ENCODE measurements around the gene PPP1R1B. TPM values are rescaled to one million over a fixed set of nuclear protein-coding genes. Genes with fewer than 3 reads are reported as not detected.

PPP1R1B gene
- total RNA-seq, 1 donor, result 4.1 TPM

DNA sequence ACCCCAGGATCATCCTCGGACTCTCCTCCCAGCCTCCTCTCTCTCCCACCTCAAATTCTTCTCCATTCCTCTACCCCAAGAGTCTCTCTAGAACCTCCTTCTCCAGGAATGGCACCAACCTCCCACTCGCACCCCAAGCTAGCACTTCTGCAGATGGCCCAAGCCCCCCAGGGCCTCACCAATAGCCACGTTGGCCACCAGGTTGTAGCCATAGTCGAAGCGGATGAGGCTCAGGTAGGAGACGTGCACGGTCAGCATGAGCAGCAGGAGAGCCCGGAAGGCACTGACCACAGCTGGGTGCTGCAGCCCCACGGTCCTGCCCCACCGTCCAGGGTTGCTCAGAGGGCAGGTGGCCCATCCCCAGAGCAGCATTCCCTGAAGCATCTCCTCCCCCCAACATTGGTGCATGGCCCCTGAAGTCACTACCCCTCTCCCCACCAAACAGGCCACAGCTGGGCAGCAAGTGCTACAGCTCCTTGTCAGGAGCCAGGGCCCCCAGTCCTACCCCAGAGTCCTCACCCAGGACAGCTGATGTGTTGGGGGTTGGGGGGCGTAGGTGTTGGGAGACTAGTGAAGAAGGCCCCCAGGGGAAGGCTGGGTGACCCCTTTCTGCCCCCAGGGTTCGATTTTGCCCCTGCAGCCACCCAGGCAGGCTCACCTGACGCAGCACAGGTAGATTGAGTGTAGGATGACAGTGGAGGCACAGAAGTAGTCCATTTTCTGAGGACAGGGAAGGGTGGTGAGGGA, 46.8 kb downstream of the PPP1R1B start:
- no peak overlapping the region for H3K4me3 ChIP-seq (ENCODE audit: low read depth, low read length)
- TF ChIP-seq, protein P1, sequence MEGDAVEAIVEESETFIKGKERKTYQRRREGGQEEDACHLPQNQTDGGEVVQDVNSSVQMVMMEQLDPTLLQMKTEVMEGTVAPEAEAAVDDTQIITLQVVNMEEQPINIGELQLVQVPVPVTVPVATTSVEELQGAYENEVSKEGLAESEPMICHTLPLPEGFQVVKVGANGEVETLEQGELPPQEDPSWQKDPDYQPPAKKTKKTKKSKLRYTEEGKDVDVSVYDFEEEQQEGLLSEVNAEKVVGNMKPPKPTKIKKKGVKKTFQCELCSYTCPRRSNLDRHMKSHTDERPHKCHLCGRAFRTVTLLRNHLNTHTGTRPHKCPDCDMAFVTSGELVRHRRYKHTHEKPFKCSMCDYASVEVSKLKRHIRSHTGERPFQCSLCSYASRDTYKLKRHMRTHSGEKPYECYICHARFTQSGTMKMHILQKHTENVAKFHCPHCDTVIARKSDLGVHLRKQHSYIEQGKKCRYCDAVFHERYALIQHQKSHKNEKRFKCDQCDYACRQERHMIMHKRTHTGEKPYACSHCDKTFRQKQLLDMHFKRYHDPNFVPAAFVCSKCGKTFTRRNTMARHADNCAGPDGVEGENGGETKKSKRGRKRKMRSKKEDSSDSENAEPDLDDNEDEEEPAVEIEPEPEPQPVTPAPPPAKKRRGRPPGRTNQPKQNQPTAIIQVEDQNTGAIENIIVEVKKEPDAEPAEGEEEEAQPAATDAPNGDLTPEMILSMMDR (IDR thresholded peaks at IDR 0.05; ENCODE audit: insufficient read depth, low read length), result no peak
- DNase-seq (ENCODE audit: low read depth), result no peak

DNA sequence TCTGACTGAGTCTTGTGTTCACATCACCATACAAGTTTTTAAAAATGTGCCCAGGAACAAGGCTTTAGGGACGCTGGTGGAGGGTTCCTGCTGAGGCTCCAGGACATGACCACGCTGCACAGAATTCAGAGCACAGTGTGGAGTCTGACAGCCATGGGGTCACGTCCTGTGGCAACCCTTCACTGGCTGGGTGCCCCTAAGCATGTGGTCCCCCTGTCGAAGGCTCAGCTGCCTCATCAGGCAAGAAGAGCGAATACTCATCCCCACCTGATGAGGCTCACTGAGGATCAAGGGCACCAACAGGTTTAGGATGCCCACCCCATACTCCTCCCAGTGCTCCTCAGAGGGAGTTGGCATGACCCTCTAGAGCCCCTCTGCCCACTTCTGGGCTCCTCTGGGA, 47.4 kb downstream of the PPP1R1B start:
- H3K4me3 ChIP-seq (ENCODE audit: low read depth, low read length), result no peak overlapping the region
- DNase-seq (ENCODE audit: low read depth), result no peak
- TF ChIP-seq, protein P1 (IDR thresholded peaks at IDR 0.05; ENCODE audit: insufficient read depth, low read length), result no peak

DNA sequence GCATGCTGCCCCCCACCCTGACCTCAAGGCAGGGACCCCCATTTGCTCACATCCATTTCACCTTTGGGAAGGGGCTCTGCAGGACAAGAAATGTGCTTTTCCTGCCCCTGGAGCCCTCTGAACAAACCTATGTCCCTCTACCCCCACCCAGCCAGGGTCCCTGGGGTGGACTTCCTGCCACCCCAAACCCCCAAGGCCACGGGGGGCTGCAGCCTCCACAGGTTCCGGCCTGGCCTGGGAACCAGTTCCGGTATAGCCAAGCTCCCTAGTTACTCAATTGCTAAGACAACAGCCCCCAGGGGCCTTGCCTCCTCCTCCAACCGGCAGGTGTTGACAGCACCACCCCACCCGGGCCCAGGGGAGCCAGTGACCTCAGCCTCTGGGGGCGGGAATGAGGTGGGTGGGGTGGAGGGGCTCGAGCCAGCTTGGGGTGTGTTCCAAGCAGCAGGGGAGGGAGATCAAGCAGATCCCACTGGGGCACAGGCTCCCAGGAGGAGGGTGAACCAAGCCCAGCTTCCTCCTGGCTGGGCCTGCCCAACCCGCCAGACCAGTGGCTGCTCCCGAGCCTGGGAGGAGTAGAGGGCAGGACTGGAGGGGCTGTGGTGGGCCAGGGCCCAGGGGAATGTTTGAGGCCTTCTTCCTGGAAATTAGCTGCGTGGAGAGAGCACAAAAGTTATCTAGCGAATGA, 48.1 kb downstream of the PPP1R1B start:
- TF ChIP-seq, protein P1 (IDR thresholded peaks at IDR 0.05; ENCODE audit: insufficient read depth, low read length), result no peak
- peak; percentile 63 for DNase-seq (ENCODE audit: low read depth)
- H3K4me3 ChIP-seq (ENCODE audit: low read depth, low read length), result no peak overlapping the region

DNA sequence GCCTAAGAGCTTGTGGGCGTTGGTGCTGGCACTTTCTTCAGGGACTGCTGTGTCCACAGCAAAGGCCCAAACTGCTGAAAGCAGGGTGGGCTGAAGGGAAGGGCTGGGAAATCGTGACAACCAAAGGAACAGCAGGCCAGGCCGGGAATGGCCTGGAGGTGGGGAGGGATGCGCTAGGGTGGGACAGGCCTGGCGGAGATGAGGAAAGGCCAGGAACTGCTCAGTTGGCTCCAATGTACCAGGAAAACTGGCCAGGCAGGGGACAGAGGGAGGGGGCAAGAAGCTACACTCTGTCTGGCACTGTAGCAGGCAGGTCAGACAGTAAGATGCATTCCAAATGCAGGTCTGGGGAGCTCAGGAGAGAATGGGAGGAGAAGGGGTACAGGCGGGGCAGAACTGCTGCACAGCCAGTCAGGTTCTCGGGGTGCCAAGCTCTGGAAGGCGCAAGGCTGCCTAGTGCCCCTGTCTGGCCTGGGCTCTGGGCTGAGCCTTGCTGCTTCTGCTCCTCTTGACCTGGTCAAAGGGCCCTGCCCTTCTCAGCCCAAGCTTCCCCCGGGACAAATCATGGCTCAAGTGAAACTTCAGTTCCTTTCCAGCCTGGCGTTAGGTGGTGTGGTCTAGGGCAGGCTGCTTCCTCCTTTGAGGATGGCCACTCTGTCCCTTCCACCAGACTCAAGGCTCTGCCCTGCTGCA, 48.8 kb downstream of the PPP1R1B start:
- H3K4me3 ChIP-seq (ENCODE audit: low read depth, low read length), result no peak overlapping the region
- TF ChIP-seq, protein P1 (IDR thresholded peaks at IDR 0.05; ENCODE audit: insufficient read depth, low read length), result no peak
- DNase-seq (ENCODE audit: low read depth), result no peak

DNA sequence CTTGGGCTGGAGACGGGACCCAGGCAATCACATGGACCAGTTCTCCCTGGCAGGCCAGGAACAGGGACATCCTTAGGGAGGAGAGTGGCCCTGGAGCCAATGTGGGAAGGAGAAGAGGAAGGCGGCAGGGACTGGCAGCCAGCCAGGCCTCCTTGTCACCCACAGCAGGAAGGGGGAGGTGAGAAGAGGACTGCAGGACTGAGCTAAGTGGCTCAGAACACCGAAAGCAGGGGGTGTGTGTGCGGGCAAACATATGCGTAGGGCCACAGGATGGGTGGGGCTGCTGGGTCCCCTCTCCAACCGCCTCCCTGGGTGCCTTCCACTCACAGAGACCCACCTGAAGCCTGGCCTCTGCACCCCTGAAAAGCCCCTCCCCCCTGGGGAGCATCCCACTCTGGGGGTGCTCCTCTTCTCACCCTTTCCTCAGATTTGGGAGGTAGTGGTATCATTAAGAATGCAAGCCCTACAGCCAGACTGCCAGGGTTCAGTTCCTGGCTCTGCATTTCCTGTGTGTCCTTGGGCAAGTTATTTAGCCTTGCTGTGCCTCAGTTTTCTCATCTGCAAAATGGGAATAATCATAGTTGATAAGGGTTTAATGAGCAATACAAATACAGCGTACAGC, 49.6 kb downstream of the PPP1R1B start:
- TF ChIP-seq, protein P1 (IDR thresholded peaks at IDR 0.05; ENCODE audit: insufficient read depth, low read length), result no peak
- no peak overlapping the region for H3K4me3 ChIP-seq (ENCODE audit: low read depth, low read length)
- DNase-seq (ENCODE audit: low read depth), result no peak

DNA sequence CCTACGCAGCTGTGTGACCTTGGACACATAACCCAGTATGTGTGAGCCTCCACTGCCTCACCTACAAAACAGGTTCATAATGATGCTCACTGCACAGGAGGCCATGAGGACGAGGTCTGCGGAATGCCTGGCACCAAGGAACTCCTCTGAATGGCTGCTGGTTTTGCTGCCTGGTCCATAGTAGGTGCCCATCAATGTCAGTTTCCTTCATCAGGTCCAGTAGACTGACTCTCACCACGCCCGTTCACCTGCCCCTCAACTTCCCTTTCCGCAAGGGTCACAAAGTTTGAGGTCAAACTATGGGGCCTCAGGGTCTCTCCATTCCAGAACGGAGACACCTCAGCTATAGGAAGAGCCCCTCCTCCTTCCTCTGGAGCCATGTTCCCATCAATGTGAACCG, 50.3 kb downstream of the PPP1R1B start:
- H3K4me3 ChIP-seq (ENCODE audit: low read depth, low read length), result no peak overlapping the region
- TF ChIP-seq, protein P1 (IDR thresholded peaks at IDR 0.05; ENCODE audit: insufficient read depth, low read length), result no peak
- DNase-seq (ENCODE audit: low read depth), result no peak
